PC-9 (cell line): ENCODE measurements around the gene CCDC192. TPM values are rescaled to one million over a fixed set of nuclear protein-coding genes. Genes with fewer than 3 reads are reported as not detected.
A peak's percentile ranks its signal among the peaks of the same experiment; 100 is the strongest.

Experiments
- BruUV-seq: library from RNA; stranded (reverse); fragments of 400-500 nt; replicated peaks from 2 replicates; lab custom pipeline; 2021; lab: Mats Ljungman, UMichigan
- CTCF ChIA-PET: fragments of 300-600 bp; sonication (Branson Sonifier 250); formaldehyde crosslinking; loops from one replicate; lab custom pipeline; 2022; ENCODE audit warnings: antibody characterized with exemption; lab: Charles Lee
- POLR2A ChIA-PET: fragments of 300-600 bp; sonication (Branson Sonifier 250); formaldehyde crosslinking; loops from one replicate; lab custom pipeline; 2022; ENCODE audit warnings: antibody characterized with exemption; ENCODE audit not compliant: unreplicated experiment; lab: Charles Lee
- DNase-seq, 2 experiments: peaks; one replicate each; pipeline versions ENCODE4 v3.0.0 to v3.0.0-alpha.2; 2015 to 2022; ENCODE audit warnings: mixed read lengths in 1 of 2
- H2AFZ ChIP-seq: fragments of 200-600 bp; sonication (generic); 2 replicates; pipeline ENCODE4 v1.8.1; 2017; ENCODE audit warnings: antibody characterized with exemption
- H3F3A ChIP-seq: fragments of 200-600 bp; sonication (generic); 2 replicates; pipeline ENCODE4 v1.8.1; 2017; ENCODE audit warnings: antibody characterized with exemption, mild to moderate bottlenecking, low read depth; ENCODE audit not compliant: insufficient read depth
- H3K27ac ChIP-seq: fragments of 200-600 bp; sonication (generic); 2 replicates; pipeline ENCODE4 v1.6.1; 2016; ENCODE audit warnings: mixed run types
- H3K27me3 ChIP-seq: fragments of 200-600 bp; sonication (generic); 2 replicates; pipeline ENCODE4 v1.6.1; 2016; ENCODE audit warnings: low read depth, mixed run types; ENCODE audit not compliant: insufficient read depth
- H3K36me3 ChIP-seq: fragments of 200-600 bp; sonication (generic); 2 replicates; pipeline ENCODE4 v1.6.1; 2016; ENCODE audit warnings: low read depth, mixed run types
- H3K4me1 ChIP-seq: fragments of 200-600 bp; sonication (generic); replicated peaks from 2 replicates; pipeline ENCODE4 v1.6.1; 2016; ENCODE audit warnings: mixed run types; ENCODE audit not compliant: insufficient read depth
- H3K4me2 ChIP-seq: fragments of 200-600 bp; sonication (generic); 2 replicates; pipeline ENCODE4 v1.6.1; 2017; ENCODE audit warnings: mixed run types
- H3K4me3 ChIP-seq: fragments of 200-600 bp; sonication (generic); 2 replicates; pipeline ENCODE4 v1.6.1; 2016; ENCODE audit warnings: mixed run types
- H3K79me2 ChIP-seq: fragments of 200-600 bp; sonication (generic); 2 replicates; pipeline ENCODE4 v1.6.1; 2017; ENCODE audit warnings: low read depth, mixed run types
- H3K9me2 ChIP-seq: fragments of 200-600 bp; sonication (generic); 2 replicates; pipeline ENCODE4 v1.8.1; 2017; ENCODE audit warnings: mild to moderate bottlenecking; ENCODE audit not compliant: insufficient read depth
- H3K9me3 ChIP-seq: fragments of 200-600 bp; sonication (generic); 2 replicates; pipeline ENCODE4 v1.8.1; 2016; ENCODE audit warnings: low read depth; ENCODE audit not compliant: insufficient read depth
- H4K20me1 ChIP-seq: fragments of 200-600 bp; sonication (generic); 2 replicates; pipeline ENCODE4 v1.8.1; 2017; ENCODE audit not compliant: insufficient read depth
- EZH2 ChIP-seq: fragments of 200-600 bp; sonication (generic); IDR thresholded peaks from 2 replicates; pipeline ENCODE4 v1.8.0; 2017; ENCODE audit warnings: antibody characterized with exemption, low read depth
- intact Hi-C: fragments of 100-400 bp; cut with micrococcal nuclease; formaldehyde crosslinking; loops from one replicate; pipeline ENCODE4 v1.10.0; 2022; ENCODE audit not compliant: unreplicated experiment
- total RNA-seq: library from RNA; stranded (reverse); gene quantifications from 2 replicates; pipeline ENCODE4 v1.2.3, GENCODE V29; 2021
- TF ChIP-seq, protein P1 (sequence below): fragments of 200-600 bp; sonication (generic); conservative IDR thresholded peaks from 2 replicates; pipeline ENCODE4 v1.6.1; 2017; ENCODE audit warnings: mixed run types, antibody characterized with exemption, mild to moderate bottlenecking, moderate library complexity

The CCDC192 gene
- total RNA-seq, 1 experiment from 2014 or later = not detected

DNA sequence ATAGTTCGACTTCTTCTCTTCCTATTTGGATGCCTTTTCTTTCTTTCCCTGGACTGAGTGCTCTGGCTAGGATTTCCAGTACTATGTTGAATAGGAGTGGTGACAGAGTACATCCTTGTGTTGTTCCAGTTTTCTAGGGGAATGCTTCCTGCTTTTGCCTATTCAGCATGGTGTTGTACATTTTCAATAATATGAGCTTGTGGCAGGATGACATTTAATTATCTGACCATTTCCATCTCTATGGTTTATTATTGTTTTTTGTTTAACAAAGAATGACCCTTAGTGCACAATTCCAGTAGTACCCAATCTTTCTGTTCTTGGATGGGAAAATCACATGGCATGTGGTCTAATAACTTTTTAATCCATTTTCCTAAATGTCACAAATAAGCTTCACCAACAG, 244.8 kb downstream of the CCDC192 start:
- H4K20me1 ChIP-seq = no peaks in the 10 kb centered on the region
- DNase-seq = no peak
- ChIA-PET POLR2A (interaction anchor here (0.5 kb wide), 1 partner anchor 85 kb away, joined by 5 read pairs; no protein-coding TSS in a partner anchor), CTCF (no interaction called here)
- no peak overlapping the region for H3K4me3 ChIP-seq
- TF ChIP-seq, protein P1, sequence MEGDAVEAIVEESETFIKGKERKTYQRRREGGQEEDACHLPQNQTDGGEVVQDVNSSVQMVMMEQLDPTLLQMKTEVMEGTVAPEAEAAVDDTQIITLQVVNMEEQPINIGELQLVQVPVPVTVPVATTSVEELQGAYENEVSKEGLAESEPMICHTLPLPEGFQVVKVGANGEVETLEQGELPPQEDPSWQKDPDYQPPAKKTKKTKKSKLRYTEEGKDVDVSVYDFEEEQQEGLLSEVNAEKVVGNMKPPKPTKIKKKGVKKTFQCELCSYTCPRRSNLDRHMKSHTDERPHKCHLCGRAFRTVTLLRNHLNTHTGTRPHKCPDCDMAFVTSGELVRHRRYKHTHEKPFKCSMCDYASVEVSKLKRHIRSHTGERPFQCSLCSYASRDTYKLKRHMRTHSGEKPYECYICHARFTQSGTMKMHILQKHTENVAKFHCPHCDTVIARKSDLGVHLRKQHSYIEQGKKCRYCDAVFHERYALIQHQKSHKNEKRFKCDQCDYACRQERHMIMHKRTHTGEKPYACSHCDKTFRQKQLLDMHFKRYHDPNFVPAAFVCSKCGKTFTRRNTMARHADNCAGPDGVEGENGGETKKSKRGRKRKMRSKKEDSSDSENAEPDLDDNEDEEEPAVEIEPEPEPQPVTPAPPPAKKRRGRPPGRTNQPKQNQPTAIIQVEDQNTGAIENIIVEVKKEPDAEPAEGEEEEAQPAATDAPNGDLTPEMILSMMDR = no peak
- no peak for TF ChIP-seq EZH2
- no peaks in the 10 kb centered on the region for H3K36me3 ChIP-seq
- intact Hi-C loops = no loop called here
- no peaks in the 10 kb centered on the region for H3K79me2 ChIP-seq
- no peak overlapping the region for H3K4me2 ChIP-seq
- peaks cover 15% of the 10 kb centered on the region for H3K4me1 ChIP-seq
- peaks cover 5% of the 10 kb centered on the region; the same call in 1 of the 2 replicates for H3K9me3 ChIP-seq
- no TSS peak for BruUV-seq
- 0 out of 2 replicates have a peak, but pooled peaks cover 5% of the 10 kb centered on the region for H3F3A ChIP-seq
- no peaks in the 10 kb centered on the region for H3K9me2 ChIP-seq
- no peak overlapping the region for H2AFZ ChIP-seq
- H3K27ac ChIP-seq = no peak overlapping the region
- no peaks in the 10 kb centered on the region for H3K27me3 ChIP-seq

DNA sequence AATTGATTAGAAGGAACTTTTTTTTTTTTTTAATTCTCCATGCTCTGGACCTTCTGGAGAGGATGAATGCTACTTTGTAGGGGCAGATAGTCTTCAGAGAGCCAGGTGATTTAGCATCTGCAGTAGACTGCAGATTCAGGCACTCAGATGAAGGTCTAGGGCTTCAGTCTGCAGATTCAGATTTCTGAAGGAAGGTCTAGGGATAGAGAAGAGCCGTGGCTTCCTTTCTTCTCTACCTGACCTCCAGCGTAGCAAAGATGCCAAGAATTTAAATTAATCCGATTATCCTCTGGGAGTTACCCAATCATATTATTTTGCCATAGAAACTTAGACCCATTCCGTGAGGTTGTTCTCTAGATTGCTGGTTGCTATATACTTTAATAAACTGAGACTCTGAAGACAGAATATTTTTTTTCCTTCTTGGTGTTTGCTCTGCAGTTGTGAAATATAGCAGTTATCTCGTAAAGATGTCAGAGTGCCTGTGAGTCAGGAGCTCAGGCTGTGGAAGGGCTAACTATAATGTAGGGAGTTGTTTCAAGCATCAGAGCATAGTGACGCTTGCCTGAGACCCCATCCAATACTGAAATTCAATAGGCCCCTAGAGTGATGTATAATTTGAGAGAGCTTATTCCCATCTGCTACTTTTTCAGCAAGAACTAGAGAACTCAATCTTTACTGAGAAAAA, 247.7 kb downstream of the CCDC192 start:
- CTCF ChIA-PET = no interaction called here

DNA sequence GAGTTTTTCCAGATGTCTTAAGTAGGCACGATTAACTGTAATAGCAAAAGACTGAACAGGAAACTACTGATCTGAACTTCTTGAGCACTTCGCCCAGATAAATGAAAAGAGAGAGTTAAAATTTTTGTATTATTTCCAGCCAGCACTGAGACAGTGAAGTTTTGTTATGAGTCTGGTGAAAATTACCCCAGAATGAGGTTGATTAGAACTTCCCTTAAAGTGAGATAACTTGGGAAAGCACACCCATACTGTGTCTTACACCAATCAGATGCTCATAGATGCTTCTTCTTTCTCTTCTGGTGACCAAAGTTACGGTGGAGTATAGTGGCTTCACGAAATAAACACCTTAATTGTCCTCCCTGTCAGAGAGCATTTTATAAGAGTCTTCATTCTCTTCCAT, 248.6 kb downstream of the CCDC192 start:
- no peaks in the 10 kb centered on the region for H3K36me3 ChIP-seq
- no peaks in the 10 kb centered on the region for H3K9me3 ChIP-seq
- no peaks in the 10 kb centered on the region for H3K9me2 ChIP-seq
- H3F3A ChIP-seq = 0 out of 2 replicates have a peak, but pooled peaks cover 5% of the 10 kb centered on the region
- no peaks in the 10 kb centered on the region for H3K27me3 ChIP-seq
- H3K79me2 ChIP-seq = no peaks in the 10 kb centered on the region
- no peaks in the 10 kb centered on the region for H4K20me1 ChIP-seq
- no peak overlapping the region for H3K4me3 ChIP-seq
- ChIA-PET CTCF (no interaction called here), POLR2A (no interaction called here)
- no TSS peak for BruUV-seq
- TF ChIP-seq, protein P1 = no peak
- TF ChIP-seq EZH2 = no peak
- no peak overlapping the region for H3K4me2 ChIP-seq
- no peak overlapping the region for H2AFZ ChIP-seq
- H3K4me1 ChIP-seq = peaks cover 16% of the 10 kb centered on the region
- intact Hi-C loops = no loop called here
- DNase-seq = no peak
- no peak overlapping the region for H3K27ac ChIP-seq

More for the DNA sequence above, 247.7 kb downstream of the CCDC192 start:
- TF ChIP-seq, protein P1 = no peak
- no peak for TF ChIP-seq EZH2
- no peak overlapping the region for H2AFZ ChIP-seq
- H3K4me3 ChIP-seq = no peak overlapping the region
- POLR2A ChIA-PET = no interaction called here
- H3K9me2 ChIP-seq = no peaks in the 10 kb centered on the region
- no peaks in the 10 kb centered on the region for H4K20me1 ChIP-seq
- no TSS peak for BruUV-seq
- 0 out of 2 replicates have a peak overlapping the region, but pooled peaks have one; percentile 21 for H3K4me2 ChIP-seq
- peaks cover 14% of the 10 kb centered on the region for H3K4me1 ChIP-seq
- H3K9me3 ChIP-seq = no peaks in the 10 kb centered on the region; the same call in 1 of the 2 replicates
- H3K79me2 ChIP-seq = no peaks in the 10 kb centered on the region
- no peaks in the 10 kb centered on the region for H3K27me3 ChIP-seq
- H3K27ac ChIP-seq = no peak overlapping the region
- DNase-seq = peak in 1 of 2 experiments; percentile 78
- no peaks in the 10 kb centered on the region for H3K36me3 ChIP-seq
- 0 out of 2 replicates have a peak, but pooled peaks cover 5% of the 10 kb centered on the region for H3F3A ChIP-seq
- intact Hi-C loops = no loop called here
